Dermis microvascular lymphatic vessel endothelial cell (primary cell): ENCODE measurements around the gene FARP2. TPM values are rescaled to one million over a fixed set of nuclear protein-coding genes. Genes with fewer than 3 reads are reported as not detected.
"Not testable (repeated sequence)": the region's sequence is repeated elsewhere in the genome, so short reads cannot be mapped to it uniquely, and the experiment has no call there.

ENCODE experiments used
- DNase-seq, 2 donors: peaks; one replicate each; pipeline versions ENCODE4 v3.0.0 to v3.0.0-alpha.2; 2010; ENCODE audit warnings: low read depth in 2 of 2
- total RNA-seq: library from RNA; depleted of rRNA; stranded (reverse); fragments of >200 nt; gene quantifications from 2 replicates; pipeline ENCODE4 v1.2.1, GENCODE V29; 2014

FARP2 gene
- total RNA-seq, 1 donor from 2014 or later, result 29.4 TPM

- no peak for DNase-seq
These were observed 52.8 kb downstream of the FARP2 start for GRCh38 chr2:241408849-241409248.

- DNase-seq, result peak in 1 of 2 donors; percentile 55
These were observed 54.7 kb downstream of the FARP2 start for GRCh38 chr2:241410739-241411176.

GRCh38 chr2:241412144-241412543, 56.1 kb downstream of the FARP2 start:
- peak in 1 of 2 donors; percentile 76 for DNase-seq

GRCh38 chr2:241413501-241413900, 57.4 kb downstream of the FARP2 start:
- not testable (repeated sequence) for DNase-seq

- no peak for DNase-seq
These were observed 58.0 kb downstream of the FARP2 start for GRCh38 chr2:241413929-241414580.

GRCh38 chr2:241415196-241415595, 59.1 kb downstream of the FARP2 start:
- no peak for DNase-seq

- no peak for DNase-seq
These were observed 61.5 kb downstream of the FARP2 start for GRCh38 chr2:241417626-241418025.

GRCh38 chr2:241421330-241421729, 65.2 kb downstream of the FARP2 start:
- no peak for DNase-seq

GRCh38 chr2:241421942-241422341, 65.9 kb downstream of the FARP2 start:
- not testable (repeated sequence) for DNase-seq

GRCh38 chr2:241422350-241422749, 66.3 kb downstream of the FARP2 start:
- no peak for DNase-seq

- not testable (repeated sequence) for DNase-seq
These were observed 67.4 kb downstream of the FARP2 start for GRCh38 chr2:241423489-241423888.

- no peak for DNase-seq
These were observed 69.3 kb downstream of the FARP2 start for GRCh38 chr2:241425368-241425767.

- DNase-seq, result no peak
These were observed 74.1 kb downstream of the FARP2 start for GRCh38 chr2:241430178-241430577.

GRCh38 chr2:241432824-241433448, 76.9 kb downstream of the FARP2 start:
- no peak for DNase-seq

GRCh38 chr2:241437179-241437578, 81.1 kb downstream of the FARP2 start:
- DNase-seq, result no peak

GRCh38 chr2:241441492-241441891, 85.4 kb downstream of the FARP2 start:
- DNase-seq, result no peak

GRCh38 chr2:241443486-241444223, 87.6 kb downstream of the FARP2 start:
- DNase-seq, result no peak

- DNase-seq, result no peak
These were observed 89.3 kb downstream of the FARP2 start for GRCh38 chr2:241445426-241445825.

GRCh38 chr2:241450092-241450491, 94.0 kb downstream of the FARP2 start:
- DNase-seq, result not testable (repeated sequence)

- DNase-seq, result no peak
These were observed 95.9 kb downstream of the FARP2 start for GRCh38 chr2:241451840-241452506.

GRCh38 chr2:241453919-241454318, 97.8 kb downstream of the FARP2 start:
- DNase-seq, result not testable (repeated sequence)
